HCT116 (cell line): ENCODE data around the gene METTL18.

Experiments
- POLR2A ChIP-seq: IDR thresholded peaks from 2 replicates; pipeline ENCODE4 v1.7.0; 2011; ENCODE audit warnings: borderline replicate concordance; ENCODE audit not compliant: insufficient read depth, insufficient read length; ENCODE audit errors: extremely low read depth
- ZFX ChIP-seq: fragments of 450-650 bp; IDR thresholded peaks from 2 replicates; pipeline ENCODE4 v1.6.1; 2017
- ZNF274 ChIP-seq: fragments of 200-500 bp; sonication (Bioruptor generic); IDR thresholded peaks from 2 replicates; pipeline ENCODE4 v1.6.1; 2014; ENCODE audit warnings: mild to moderate bottlenecking, low read depth, low read length, inconsistent platforms

GRCh38 chr1:169779970-169780369 is 14.7 kb downstream of the METTL18 start:
- TF ChIP-seq POLR2A, result no peak
- TF ChIP-seq ZFX, result no peak
- no peak for TF ChIP-seq ZNF274
